GM18520 (cell line): ENCODE measurements around the gene MTMR8.

Source experiments
- ATAC-seq: cut with Tn5 transposase; IDR thresholded peaks from one replicate; pipeline ENCODE4 v1.9.1; 2021; ENCODE audit not compliant: unreplicated experiment

The MTMR8 gene

GRCh38 chrX:64313624-64314023, 81.6 kb downstream of the MTMR8 start:
- no peak for ATAC-seq

GRCh38 chrX:64306712-64307111, 88.5 kb downstream of the MTMR8 start:
- ATAC-seq: no peak

GRCh38 chrX:64291123-64291522, 104.1 kb downstream of the MTMR8 start:
- ATAC-seq: no peak

- no peak for ATAC-seq
Observed at GRCh38 chrX:64265265-64265664, 130.0 kb downstream of the MTMR8 start.

GRCh38 chrX:64230123-64230970, 164.9 kb downstream of the MTMR8 start, which contains the start of gene ASB12:
Gene ASB12 (minus strand): TSS chrX:64230607. CDS start chrX:64225650, 4,957 bp downstream.
- ATAC-seq: no peak

- ATAC-seq: no peak
Observed at GRCh38 chrX:64229154-64229553, 166.1 kb downstream of the MTMR8 start.
